T-helper 2 cell treated with Interferon-gamma antibody and Interleukin-4, amounts not matched to agents 100 ng/mL and 5 ng/mL, for 36 hours (primary cell): Measurements from ENCODE around the gene COA1. TPM values are rescaled to one million over a fixed set of nuclear protein-coding genes. Genes with fewer than 3 reads are reported as not detected.
"Not testable (repeated sequence)": the region's sequence is repeated elsewhere in the genome, so short reads cannot be mapped to it uniquely, and the experiment has no call there.

Experiments
- intact Hi-C: fragments of 100-400 bp; cut with micrococcal nuclease; formaldehyde crosslinking; loops from one replicate; pipeline ENCODE4 v1.15.1; 2023
- total RNA-seq: library from RNA; stranded (reverse); gene quantifications from 2 replicates; pipeline ENCODE4 v1.2.3, GENCODE V29; 2022

COA1 gene
- total RNA-seq, 1 donor from 2014 or later, result 51.1 TPM

GRCh38 chr7:43637114-43637806 lies 92.1 kb downstream of the COA1 start:
- intact Hi-C loops, result loop anchor here (1.0 kb wide), 1 partner anchor 12 kb away; no protein-coding TSS in a partner anchor

GRCh38 chr7:43636093-43636492 lies 93.2 kb downstream of the COA1 start:
- intact Hi-C loops, result no loop called here

GRCh38 chr7:43634384-43634783 lies 94.9 kb downstream of the COA1 start:
- intact Hi-C loops, result no loop called here

GRCh38 chr7:43632746-43633145 lies 96.6 kb downstream of the COA1 start:
- intact Hi-C loops, result no loop called here

GRCh38 chr7:43631559-43631958 lies 97.8 kb downstream of the COA1 start:
- intact Hi-C loops, result no loop called here

GRCh38 chr7:43630482-43630881 lies 98.8 kb downstream of the COA1 start:
- intact Hi-C loops, result no loop called here

GRCh38 chr7:43629857-43630256 lies 99.5 kb downstream of the COA1 start:
- intact Hi-C loops, result no loop called here

- intact Hi-C loops, result no loop called here
These were observed 100.9 kb downstream of the COA1 start for GRCh38 chr7:43628431-43628830.

- intact Hi-C loops, result not testable (repeated sequence)
These were observed 101.5 kb downstream of the COA1 start for GRCh38 chr7:43627798-43628197.

GRCh38 chr7:43626695-43627094 lies 102.6 kb downstream of the COA1 start:
- intact Hi-C loops, result no loop called here

GRCh38 chr7:43625980-43626379 lies 103.3 kb downstream of the COA1 start:
- intact Hi-C loops, result loop anchor here (1.0 to 2.0 kb wide), 2 partner anchors 23 to 40 kb away; no protein-coding TSS in a partner anchor

GRCh38 chr7:43625453-43625852 lies 103.9 kb downstream of the COA1 start:
- intact Hi-C loops, result loop anchor here (1.0 to 2.0 kb wide), 2 partner anchors 23 to 39 kb away; no protein-coding TSS in a partner anchor

GRCh38 chr7:43624156-43624555 lies 105.2 kb downstream of the COA1 start:
- intact Hi-C loops, result loop anchor here (2.0 kb wide), 1 partner anchor 25 kb away; no protein-coding TSS in a partner anchor

- intact Hi-C loops, result no loop called here
These were observed 107.4 kb downstream of the COA1 start for GRCh38 chr7:43621729-43622448.

GRCh38 chr7:43619213-43620012 lies 109.9 kb downstream of the COA1 start:
- intact Hi-C loops, result no loop called here

GRCh38 chr7:43618073-43618472 lies 111.2 kb downstream of the COA1 start:
- intact Hi-C loops, result no loop called here

GRCh38 chr7:43616977-43617376 lies 112.3 kb downstream of the COA1 start:
- intact Hi-C loops, result no loop called here

- intact Hi-C loops, result no loop called here
These were observed 113.7 kb downstream of the COA1 start for GRCh38 chr7:43615558-43616145.

- intact Hi-C loops, result no loop called here
These were observed 116.4 kb downstream of the COA1 start for GRCh38 chr7:43612599-43613589.

GRCh38 chr7:43612128-43612527 lies 117.2 kb downstream of the COA1 start:
- intact Hi-C loops, result no loop called here
